ENCODE measurements around the gene SLC41A3.

DNA sequence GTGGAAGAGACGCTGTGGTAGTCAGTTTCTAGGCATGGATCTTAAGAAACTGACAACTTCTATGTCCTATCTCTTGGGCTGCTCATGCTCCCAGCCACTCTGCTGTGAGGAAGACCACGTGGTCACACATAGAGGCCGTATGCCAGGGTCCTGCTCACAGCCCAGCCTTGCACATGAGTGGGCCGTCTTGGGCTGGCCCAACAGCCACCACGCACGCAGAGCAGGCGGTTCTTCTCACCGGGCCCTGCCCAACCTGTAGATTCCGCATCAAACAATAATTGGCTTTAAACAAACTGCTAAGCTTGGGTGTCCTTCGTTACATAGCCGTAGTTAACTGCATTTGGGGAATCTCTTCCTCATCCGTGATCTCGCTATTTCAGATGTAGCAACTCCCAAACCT, 26.0 kb downstream of the SLC41A3 start:
- TF ChIP-seq, protein P1, sequence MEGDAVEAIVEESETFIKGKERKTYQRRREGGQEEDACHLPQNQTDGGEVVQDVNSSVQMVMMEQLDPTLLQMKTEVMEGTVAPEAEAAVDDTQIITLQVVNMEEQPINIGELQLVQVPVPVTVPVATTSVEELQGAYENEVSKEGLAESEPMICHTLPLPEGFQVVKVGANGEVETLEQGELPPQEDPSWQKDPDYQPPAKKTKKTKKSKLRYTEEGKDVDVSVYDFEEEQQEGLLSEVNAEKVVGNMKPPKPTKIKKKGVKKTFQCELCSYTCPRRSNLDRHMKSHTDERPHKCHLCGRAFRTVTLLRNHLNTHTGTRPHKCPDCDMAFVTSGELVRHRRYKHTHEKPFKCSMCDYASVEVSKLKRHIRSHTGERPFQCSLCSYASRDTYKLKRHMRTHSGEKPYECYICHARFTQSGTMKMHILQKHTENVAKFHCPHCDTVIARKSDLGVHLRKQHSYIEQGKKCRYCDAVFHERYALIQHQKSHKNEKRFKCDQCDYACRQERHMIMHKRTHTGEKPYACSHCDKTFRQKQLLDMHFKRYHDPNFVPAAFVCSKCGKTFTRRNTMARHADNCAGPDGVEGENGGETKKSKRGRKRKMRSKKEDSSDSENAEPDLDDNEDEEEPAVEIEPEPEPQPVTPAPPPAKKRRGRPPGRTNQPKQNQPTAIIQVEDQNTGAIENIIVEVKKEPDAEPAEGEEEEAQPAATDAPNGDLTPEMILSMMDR (IDR thresholded peaks at IDR 0.05; ENCODE audit: insufficient read depth, low read depth, low read length) = no peak
- no peak for TF ChIP-seq EZH2 (IDR thresholded peaks at IDR 0.05; ENCODE audit: insufficient read depth, low read length)
